Neural progenitor cell (in vitro differentiated cells): ENCODE measurements around the gene MYO1C. TPM values are rescaled to one million over a fixed set of nuclear protein-coding genes. Genes with fewer than 3 reads are reported as not detected.

Experiments used
- DNase-seq: peaks from one replicate; pipeline ENCODE4 v3.0.0-alpha.2; 2016; ENCODE audit warnings: low spot score
- H2AFZ ChIP-seq: fragments of 200-600 bp; sonication (generic); replicated peaks from 2 replicates; pipeline ENCODE4 v1.6.1; 2016; ENCODE audit warnings: antibody characterized with exemption
- H3F3A ChIP-seq: fragments of 200-600 bp; sonication (generic); 2 replicates; pipeline ENCODE4 v1.6.1; 2016; ENCODE audit warnings: antibody characterized with exemption, low read depth
- H3K27ac ChIP-seq: fragments of 200-600 bp; sonication (generic); 2 replicates; pipeline ENCODE4 v1.5.1; 2016; ENCODE audit warnings: mild to moderate bottlenecking
- H3K27me3 ChIP-seq: fragments of 200-600 bp; sonication (generic); 2 replicates; pipeline ENCODE4 v1.6.1; 2016; ENCODE audit warnings: mild to moderate bottlenecking, moderate library complexity
- H3K36me3 ChIP-seq: fragments of 200-600 bp; sonication (generic); 2 replicates; pipeline ENCODE4 v1.5.1; 2016
- H3K4me1 ChIP-seq: fragments of 200-600 bp; sonication (generic); 2 replicates; pipeline ENCODE4 v1.6.1; 2016; ENCODE audit warnings: mixed run types
- H3K4me2 ChIP-seq: fragments of 200-600 bp; sonication (generic); 2 replicates; pipeline ENCODE4 v1.6.1; 2016
- H3K4me3 ChIP-seq: fragments of 200-600 bp; sonication (generic); 2 replicates; pipeline ENCODE4 v1.5.1; 2016
- H3K79me2 ChIP-seq: fragments of 200-600 bp; sonication (generic); 2 replicates; pipeline ENCODE4 v1.6.1; 2016; ENCODE audit warnings: low read depth
- H3K9ac ChIP-seq: fragments of 200-600 bp; sonication (generic); 2 replicates; pipeline ENCODE4 v1.6.1; 2016
- H3K9me3 ChIP-seq: fragments of 200-600 bp; sonication (generic); 2 replicates; pipeline ENCODE4 v1.5.1; 2016; ENCODE audit warnings: low read depth
- H4K20me1 ChIP-seq: fragments of 200-600 bp; sonication (generic); 2 replicates; pipeline ENCODE4 v1.6.1; 2016; ENCODE audit warnings: low read depth
- H3K27ac Mint-ChIP-seq: 3 replicates; pipeline ENCODE4 v1.8.0; 2021; ENCODE audit warnings: mixed read lengths
- H3K27me3 Mint-ChIP-seq: 2 replicates; pipeline ENCODE4 v1.8.0; 2022; ENCODE audit warnings: low read depth, mild to moderate bottlenecking, inconsistent platforms, moderate library complexity, mixed read lengths; ENCODE audit not compliant: insufficient read depth
- H3K36me3 Mint-ChIP-seq: 3 replicates; pipeline ENCODE4 v1.8.0; 2021; ENCODE audit warnings: mixed read lengths
- H3K4me1 Mint-ChIP-seq: 3 replicates; pipeline ENCODE4 v1.8.0; 2021; ENCODE audit warnings: mixed read lengths
- H3K4me3 Mint-ChIP-seq: 3 replicates; pipeline ENCODE4 v1.8.0; 2021; ENCODE audit warnings: mild to moderate bottlenecking, moderate library complexity, mixed read lengths
- H3K9me3 Mint-ChIP-seq: 3 replicates; pipeline ENCODE4 v1.8.0; 2020; ENCODE audit warnings: mixed read lengths
- EZH2 ChIP-seq: fragments of 200-600 bp; sonication (generic); IDR thresholded peaks from 2 replicates; pipeline ENCODE4 v1.6.1; 2017; ENCODE audit warnings: antibody characterized with exemption, mild to moderate bottlenecking, moderate library complexity
- EZH2phosphoT487 ChIP-seq: fragments of 200-600 bp; sonication (generic); IDR thresholded peaks from 2 replicates; pipeline ENCODE4 v1.6.1; 2017; ENCODE audit warnings: antibody characterized with exemption
- total RNA-seq: library from RNA; depleted of rRNA; stranded (reverse); fragments of >200 nt; gene quantifications from 2 replicates; pipeline ENCODE4 v1.2.3, GENCODE V29; 2015; ENCODE audit warnings: low replicate concordance
- TF ChIP-seq, protein P1 (sequence below): fragments of 200-600 bp; sonication (generic); IDR thresholded peaks from 2 replicates; pipeline ENCODE4 v1.5.1; 2017; ENCODE audit warnings: antibody characterized with exemption, mild to moderate bottlenecking

Gene MYO1C
- total RNA-seq, 1 donor from 2014 or later: 28.7 TPM

DNA sequence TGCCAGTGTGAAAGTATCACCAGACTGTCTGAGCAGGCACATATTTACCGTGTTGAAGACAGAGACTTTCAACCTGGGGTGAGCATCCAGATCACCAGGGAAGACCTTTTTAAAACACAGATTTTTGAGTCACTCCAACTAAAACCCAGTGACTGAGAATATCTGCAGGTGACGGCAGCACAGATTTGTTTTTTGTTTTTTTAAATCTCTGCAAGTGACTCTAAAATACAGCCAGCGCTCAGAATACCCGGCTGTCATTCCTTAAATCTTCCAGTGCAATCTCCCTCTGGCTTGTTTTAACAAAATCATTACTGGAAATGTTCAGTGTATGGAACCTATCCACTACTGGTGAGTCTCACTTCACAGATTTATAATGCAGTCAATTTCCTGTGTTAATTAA is 43.3 kb upstream of the MYO1C start:
- Histone ChIP-seq H3K4me3 (no peak overlapping the region), H3K79me2 (no peaks in the 10 kb centered on the region), H3K4me2 (no peak overlapping the region), H3K27ac (no peak overlapping the region), H2AFZ (no peak overlapping the region), H3K9ac (no peak overlapping the region), H3K36me3 (peaks cover 4% of the 10 kb centered on the region), H3F3A (no peaks in the 10 kb centered on the region), H4K20me1 (no peaks in the 10 kb centered on the region), H3K4me1 (no peaks in the 10 kb centered on the region), H3K9me3 (no peaks in the 10 kb centered on the region), H3K27me3 (no peaks in the 10 kb centered on the region)
- H3K4me3 Mint-ChIP-seq: no peak overlapping the region
- no peaks in the 10 kb centered on the region for H3K9me3 Mint-ChIP-seq
- H3K4me1 Mint-ChIP-seq: no peaks in the 10 kb centered on the region
- peaks cover 33% of the 10 kb centered on the region for H3K36me3 Mint-ChIP-seq
- H3K27ac Mint-ChIP-seq: no peak overlapping the region
- DNase-seq: no peak
- no peak for TF ChIP-seq EZH2
- TF ChIP-seq EZH2phosphoT487: no peak
- TF ChIP-seq, protein P1, sequence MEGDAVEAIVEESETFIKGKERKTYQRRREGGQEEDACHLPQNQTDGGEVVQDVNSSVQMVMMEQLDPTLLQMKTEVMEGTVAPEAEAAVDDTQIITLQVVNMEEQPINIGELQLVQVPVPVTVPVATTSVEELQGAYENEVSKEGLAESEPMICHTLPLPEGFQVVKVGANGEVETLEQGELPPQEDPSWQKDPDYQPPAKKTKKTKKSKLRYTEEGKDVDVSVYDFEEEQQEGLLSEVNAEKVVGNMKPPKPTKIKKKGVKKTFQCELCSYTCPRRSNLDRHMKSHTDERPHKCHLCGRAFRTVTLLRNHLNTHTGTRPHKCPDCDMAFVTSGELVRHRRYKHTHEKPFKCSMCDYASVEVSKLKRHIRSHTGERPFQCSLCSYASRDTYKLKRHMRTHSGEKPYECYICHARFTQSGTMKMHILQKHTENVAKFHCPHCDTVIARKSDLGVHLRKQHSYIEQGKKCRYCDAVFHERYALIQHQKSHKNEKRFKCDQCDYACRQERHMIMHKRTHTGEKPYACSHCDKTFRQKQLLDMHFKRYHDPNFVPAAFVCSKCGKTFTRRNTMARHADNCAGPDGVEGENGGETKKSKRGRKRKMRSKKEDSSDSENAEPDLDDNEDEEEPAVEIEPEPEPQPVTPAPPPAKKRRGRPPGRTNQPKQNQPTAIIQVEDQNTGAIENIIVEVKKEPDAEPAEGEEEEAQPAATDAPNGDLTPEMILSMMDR: no peak
- peaks cover 3% of the 10 kb centered on the region for H3K27me3 Mint-ChIP-seq

- H3K27me3 ChIP-seq: no peaks in the 10 kb centered on the region
- no peak overlapping the region for H3K4me3 ChIP-seq
- TF ChIP-seq, protein P1: no peak
- TF ChIP-seq EZH2phosphoT487 (no peak), EZH2 (no peak)
- H3K27ac Mint-ChIP-seq: no peak overlapping the region
- no peak overlapping the region for H3K27ac ChIP-seq
- H4K20me1 ChIP-seq: no peaks in the 10 kb centered on the region
- H2AFZ ChIP-seq: no peak overlapping the region
- H3K36me3 Mint-ChIP-seq: peaks cover 29% of the 10 kb centered on the region
- no peak overlapping the region for H3K4me3 Mint-ChIP-seq
- H3K9me3 Mint-ChIP-seq: no peaks in the 10 kb centered on the region
- no peaks in the 10 kb centered on the region for H3K4me1 ChIP-seq
- peaks cover 3% of the 10 kb centered on the region for H3K27me3 Mint-ChIP-seq
- no peak overlapping the region for H3K9ac ChIP-seq
- H3K4me1 Mint-ChIP-seq: no peaks in the 10 kb centered on the region
- H3K36me3 ChIP-seq: peaks cover 4% of the 10 kb centered on the region
- no peaks in the 10 kb centered on the region for H3F3A ChIP-seq
- no peak for DNase-seq
- H3K4me2 ChIP-seq: no peak overlapping the region
- H3K9me3 ChIP-seq: no peaks in the 10 kb centered on the region
- H3K79me2 ChIP-seq: no peaks in the 10 kb centered on the region
Measured at GRCh38 chr17:1533661-1534325, 41.3 kb upstream of the MYO1C start.

DNA sequence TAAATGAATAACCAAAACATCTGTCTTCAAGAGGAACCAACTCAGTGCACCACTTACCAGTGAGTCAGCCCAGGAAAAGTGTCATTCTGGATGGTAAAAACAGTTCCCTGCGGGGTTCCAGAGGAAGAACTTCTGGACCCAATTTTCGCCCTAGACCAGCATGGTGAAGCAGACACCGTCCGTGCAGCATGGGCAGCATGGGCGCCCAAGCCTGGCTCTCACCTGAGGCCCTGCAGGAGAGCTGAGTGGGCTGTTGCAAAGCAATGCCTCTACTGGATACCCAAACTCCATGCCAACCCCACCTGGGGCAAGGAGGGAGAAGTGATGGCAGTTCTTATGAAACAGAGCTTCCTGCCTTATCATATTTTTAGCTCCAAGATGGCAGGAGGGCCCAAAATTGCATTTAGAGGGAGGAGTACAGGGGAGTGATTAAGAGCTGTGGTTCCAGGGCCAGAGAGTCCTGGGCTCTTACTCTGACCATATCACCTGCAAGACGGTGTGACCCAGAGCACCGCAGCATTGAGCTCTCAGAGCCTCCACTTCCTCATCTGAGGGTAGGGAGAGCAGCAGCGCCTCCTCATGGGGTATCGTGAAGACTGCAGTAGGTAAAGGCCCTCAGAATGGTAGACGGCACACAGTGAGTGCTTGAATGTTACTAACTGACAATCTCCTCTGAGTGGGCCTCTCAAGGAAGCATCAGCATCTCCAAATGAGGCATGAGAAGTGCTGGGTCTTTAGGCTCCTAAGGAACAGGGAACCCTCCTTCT is 40.5 kb upstream of the MYO1C start:
- Mint-ChIP-seq H3K4me1 (no peaks in the 10 kb centered on the region), H3K27ac (no peak overlapping the region), H3K27me3 (no peaks in the 10 kb centered on the region), H3K4me3 (no peak overlapping the region), H3K9me3 (no peaks in the 10 kb centered on the region), H3K36me3 (peaks cover 25% of the 10 kb centered on the region)
- TF ChIP-seq, protein P1: peak; percentile 63
- TF ChIP-seq EZH2phosphoT487: no peak
- TF ChIP-seq EZH2: no peak
- peak; percentile 69 for DNase-seq
- H3K4me1 ChIP-seq: no peaks in the 10 kb centered on the region
- no peak overlapping the region for H3K4me2 ChIP-seq
- no peaks in the 10 kb centered on the region for H3K79me2 ChIP-seq
- H3K36me3 ChIP-seq: peaks cover 4% of the 10 kb centered on the region
- H3K27ac ChIP-seq: no peak overlapping the region
- no peaks in the 10 kb centered on the region for H3F3A ChIP-seq
- no peaks in the 10 kb centered on the region for H3K9me3 ChIP-seq
- H4K20me1 ChIP-seq: no peaks in the 10 kb centered on the region
- no peak overlapping the region for H3K9ac ChIP-seq
- H3K4me3 ChIP-seq: no peak overlapping the region
- H3K27me3 ChIP-seq: no peaks in the 10 kb centered on the region
- H2AFZ ChIP-seq: no peak overlapping the region
